Loucy (cell line): ENCODE results near the gene DCTN2.

ENCODE experiments used
- H2AFZ ChIP-seq: fragments of 200-600 bp; sonication (generic); 2 replicates; pipeline ENCODE4 v1.6.0; 2016; ENCODE audit warnings: antibody characterized with exemption, mild to moderate bottlenecking, low read length, moderate library complexity
- H3F3A ChIP-seq: fragments of 200-600 bp; 2 replicates; pipeline ENCODE4 v1.6.0; 2016; ENCODE audit warnings: antibody characterized with exemption, low read depth, mild to moderate bottlenecking
- H3K27me3 ChIP-seq: fragments of 200-600 bp; sonication (generic); 2 replicates; pipeline ENCODE4 v1.6.1; 2014; ENCODE audit warnings: low read length, mild to moderate bottlenecking; ENCODE audit not compliant: insufficient read depth, poor library complexity, severe bottlenecking
- H3K36me3 ChIP-seq: fragments of 200-600 bp; sonication (generic); 2 replicates; pipeline ENCODE4 v1.6.1; 2016; ENCODE audit warnings: low read length; ENCODE audit not compliant: insufficient read depth
- H3K4me1 ChIP-seq: fragments of 200-600 bp; sonication (generic); 2 replicates; pipeline ENCODE4 v1.5.1; 2014; ENCODE audit warnings: low read length, mild to moderate bottlenecking; ENCODE audit not compliant: insufficient read depth, poor library complexity, severe bottlenecking
- H3K4me2 ChIP-seq: fragments of 200-600 bp; sonication (generic); 2 replicates; pipeline ENCODE4 v1.6.0; 2014; ENCODE audit warnings: antibody characterized with exemption, low read length, low read depth, mild to moderate bottlenecking; ENCODE audit not compliant: poor library complexity, severe bottlenecking
- H3K4me3 ChIP-seq: fragments of 200-600 bp; sonication (generic); 2 replicates; pipeline ENCODE4 v1.5.1; 2014; ENCODE audit warnings: low read length, mild to moderate bottlenecking, mixed read lengths; ENCODE audit not compliant: poor library complexity, severe bottlenecking
- H3K79me2 ChIP-seq: fragments of 200-600 bp; sonication (generic); 2 replicates; pipeline ENCODE4 v1.6.1; 2014; ENCODE audit warnings: low read length; ENCODE audit not compliant: insufficient read depth
- H3K9ac ChIP-seq: fragments of 200-600 bp; sonication (generic); 2 replicates; pipeline ENCODE4 v1.6.0; 2014; ENCODE audit warnings: mild to moderate bottlenecking, low read depth, low read length, moderate library complexity; ENCODE audit not compliant: poor library complexity, severe bottlenecking
- H3K9me2 ChIP-seq: fragments of 200-600 bp; sonication (generic); replicated peaks from 2 replicates; pipeline ENCODE4 v1.6.1; 2016; ENCODE audit warnings: low read depth, low read length, mixed read lengths
- H3K9me3 ChIP-seq: fragments of 200-600 bp; sonication (generic); 2 replicates; pipeline ENCODE4 v1.6.1; 2014; ENCODE audit warnings: mild to moderate bottlenecking, antibody characterized with exemption, low read length, low read depth; ENCODE audit not compliant: insufficient read depth
- H4K20me1 ChIP-seq: fragments of 200-600 bp; sonication (generic); 2 replicates; pipeline ENCODE4 v1.6.0; 2014; ENCODE audit warnings: antibody characterized with exemption, low read length, mild to moderate bottlenecking; ENCODE audit not compliant: insufficient read depth, poor library complexity, severe bottlenecking
- CTCF ChIP-seq: fragments of 200-600 bp; sonication (generic); conservative IDR thresholded peaks from 2 replicates; pipeline ENCODE4 v1.5.1; 2014; ENCODE audit warnings: mild to moderate bottlenecking, antibody characterized with exemption, low read length
- EZH2phosphoT487 ChIP-seq: fragments of 200-600 bp; IDR thresholded peaks from 2 replicates; pipeline ENCODE4 v1.6.1; 2018; ENCODE audit warnings: antibody characterized with exemption, mild to moderate bottlenecking, moderate library complexity, borderline replicate concordance

DCTN2 gene

GRCh38 chr12:57552835-57553313 is 5.9 kb upstream of the DCTN2 start:
- Histone ChIP-seq H2AFZ (no peak overlapping the region; the same call in 1 of the 2 replicates), H3K4me3 (no peak overlapping the region), H3K27me3 (no peaks in the 10 kb centered on the region), H3K9me2 (no peaks in the 10 kb centered on the region), H4K20me1 (no peaks in the 10 kb centered on the region), H3F3A (no peaks in the 10 kb centered on the region), H3K36me3 (no peaks in the 10 kb centered on the region), H3K79me2 (no peaks in the 10 kb centered on the region), H3K4me2 (no peak overlapping the region), H3K9me3 (no peaks in the 10 kb centered on the region), H3K9ac (no peak overlapping the region), H3K4me1 (no peaks in the 10 kb centered on the region)
- TF ChIP-seq CTCF (no peak), EZH2phosphoT487 (no peak)

- Histone ChIP-seq H3K27me3 (no peaks in the 10 kb centered on the region), H3K4me1 (peaks cover 5% of the 10 kb centered on the region), H3K36me3 (no peaks in the 10 kb centered on the region), H3F3A (no peaks in the 10 kb centered on the region), H3K4me2 (no peak overlapping the region), H3K9ac (no peak overlapping the region), H3K4me3 (no peak overlapping the region), H4K20me1 (no peaks in the 10 kb centered on the region), H2AFZ (no peak overlapping the region), H3K79me2 (no peaks in the 10 kb centered on the region), H3K9me3 (no peaks in the 10 kb centered on the region), H3K9me2 (no peaks in the 10 kb centered on the region)
- TF ChIP-seq CTCF, result no peak
Observed at GRCh38 chr12:57552306-57552651, 5.3 kb upstream of the DCTN2 start.

- H3F3A ChIP-seq, result no peaks in the 10 kb centered on the region
- TF ChIP-seq CTCF, result no peak
- H3K27me3 ChIP-seq, result no peaks in the 10 kb centered on the region
- no peaks in the 10 kb centered on the region for H3K36me3 ChIP-seq
- no peaks in the 10 kb centered on the region for H3K9me2 ChIP-seq
- H4K20me1 ChIP-seq, result no peaks in the 10 kb centered on the region
- peaks cover 2% of the 10 kb centered on the region; the same call in 1 of the 2 replicates for H3K79me2 ChIP-seq
- no peak overlapping the region for H3K4me3 ChIP-seq
- no peaks in the 10 kb centered on the region for H3K9me3 ChIP-seq
- no peak overlapping the region for H3K4me2 ChIP-seq
- no peak overlapping the region for H2AFZ ChIP-seq
- H3K9ac ChIP-seq, result no peak overlapping the region
- H3K4me1 ChIP-seq, result peaks cover 6% of the 10 kb centered on the region
Observed at GRCh38 chr12:57551637-57552305, 4.8 kb upstream of the DCTN2 start.
